GM18858 (cell line): ENCODE measurements around the gene SEPTIN5.
"Not testable (repeated sequence)": the region's sequence is repeated elsewhere in the genome, so short reads cannot be mapped to it uniquely, and the experiment has no call there.

Source experiments
- ATAC-seq: cut with Tn5 transposase; IDR thresholded peaks from one replicate; pipeline ENCODE4 v1.9.1; 2021; ENCODE audit not compliant: unreplicated experiment

Gene SEPTIN5

DNA sequence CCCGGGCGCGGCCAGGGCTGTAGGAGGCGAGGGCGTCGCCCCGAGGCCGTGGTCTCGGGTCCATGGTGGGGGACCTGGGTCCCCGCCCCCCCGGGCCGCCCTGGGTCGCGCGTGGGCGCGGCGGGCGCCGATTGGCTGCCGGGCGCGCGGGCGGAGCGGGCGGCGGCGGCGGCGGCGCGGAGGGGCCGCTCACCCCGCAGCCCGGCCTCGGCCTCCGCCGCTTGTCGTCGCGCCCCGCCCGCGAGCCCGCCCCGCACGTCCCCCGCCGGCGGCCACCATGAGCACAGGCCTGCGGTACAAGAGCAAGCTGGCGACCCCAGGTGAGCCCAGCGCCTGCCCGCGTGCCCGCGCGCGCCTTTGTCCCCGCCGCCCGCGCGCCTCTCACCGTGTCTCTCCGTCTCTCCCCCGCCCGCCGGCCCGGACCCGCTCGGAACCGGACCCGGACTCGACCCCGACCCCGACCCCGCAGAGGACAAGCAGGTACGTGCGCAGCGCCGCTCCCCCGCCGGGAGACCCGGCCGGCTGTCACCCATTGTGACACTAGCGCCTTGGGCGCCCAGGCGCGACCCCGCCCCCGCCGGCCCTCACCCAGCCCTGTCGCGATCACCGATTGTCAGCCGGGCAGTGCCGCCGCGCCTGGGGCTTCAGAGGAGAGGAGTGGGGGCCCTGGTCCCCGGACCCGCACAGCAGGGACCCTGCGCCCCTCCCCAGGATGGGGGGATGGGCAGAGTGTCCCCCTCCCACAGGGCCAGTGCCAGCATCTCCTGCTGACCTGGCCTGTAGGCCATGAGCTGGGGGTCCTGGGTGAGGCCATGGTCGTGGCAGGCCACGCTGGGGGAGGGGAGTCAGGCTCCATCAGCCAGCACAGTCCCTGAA is at the start of gene SEPTIN5:
TSS of gene SEPTIN5 (plus strand) at position 192 of the 876 bp plus-strand sequence. CDS start at position 278, 86 bp downstream.
- no peak for ATAC-seq

DNA sequence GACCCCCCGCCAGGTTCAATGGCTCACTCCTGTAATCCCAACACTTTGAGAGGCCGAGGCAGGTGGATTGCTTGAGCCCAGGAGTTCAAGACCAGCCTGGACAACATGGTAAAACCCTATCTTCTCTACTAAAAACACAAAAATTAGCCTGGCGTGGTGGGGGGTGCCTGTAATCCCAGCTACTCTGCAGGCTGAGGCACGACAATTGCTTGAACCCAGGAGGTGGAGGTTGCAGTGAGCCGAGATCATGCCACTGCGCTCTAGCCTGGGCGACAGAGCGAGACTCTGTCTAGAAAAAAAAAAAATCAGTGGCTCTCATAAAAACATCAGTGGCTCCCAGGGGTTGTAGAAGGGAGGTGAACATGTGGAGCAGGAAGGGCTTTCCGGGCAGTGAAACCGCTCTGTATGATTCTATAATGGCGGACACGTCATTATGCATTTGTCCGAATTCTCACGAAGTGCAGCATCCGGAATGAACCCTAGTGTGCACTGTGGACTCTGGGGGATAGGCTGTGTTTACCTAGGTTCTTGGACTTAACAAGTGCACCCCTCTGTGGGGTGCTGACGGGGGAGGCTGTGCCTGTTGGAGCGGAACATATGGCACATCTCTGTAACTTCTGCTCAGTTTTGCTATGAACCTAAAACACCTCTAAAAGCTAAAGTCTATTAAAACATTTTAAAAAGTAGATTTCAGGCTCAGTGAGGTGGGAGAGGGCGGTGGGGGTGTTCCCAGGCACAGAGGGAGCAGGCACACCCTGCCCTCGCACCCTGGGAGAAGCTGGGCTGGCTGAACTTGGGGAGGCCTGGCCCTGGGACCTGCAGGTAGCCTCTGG is 49.1 kb upstream of the SEPTIN5 start:
- no peak for ATAC-seq

DNA sequence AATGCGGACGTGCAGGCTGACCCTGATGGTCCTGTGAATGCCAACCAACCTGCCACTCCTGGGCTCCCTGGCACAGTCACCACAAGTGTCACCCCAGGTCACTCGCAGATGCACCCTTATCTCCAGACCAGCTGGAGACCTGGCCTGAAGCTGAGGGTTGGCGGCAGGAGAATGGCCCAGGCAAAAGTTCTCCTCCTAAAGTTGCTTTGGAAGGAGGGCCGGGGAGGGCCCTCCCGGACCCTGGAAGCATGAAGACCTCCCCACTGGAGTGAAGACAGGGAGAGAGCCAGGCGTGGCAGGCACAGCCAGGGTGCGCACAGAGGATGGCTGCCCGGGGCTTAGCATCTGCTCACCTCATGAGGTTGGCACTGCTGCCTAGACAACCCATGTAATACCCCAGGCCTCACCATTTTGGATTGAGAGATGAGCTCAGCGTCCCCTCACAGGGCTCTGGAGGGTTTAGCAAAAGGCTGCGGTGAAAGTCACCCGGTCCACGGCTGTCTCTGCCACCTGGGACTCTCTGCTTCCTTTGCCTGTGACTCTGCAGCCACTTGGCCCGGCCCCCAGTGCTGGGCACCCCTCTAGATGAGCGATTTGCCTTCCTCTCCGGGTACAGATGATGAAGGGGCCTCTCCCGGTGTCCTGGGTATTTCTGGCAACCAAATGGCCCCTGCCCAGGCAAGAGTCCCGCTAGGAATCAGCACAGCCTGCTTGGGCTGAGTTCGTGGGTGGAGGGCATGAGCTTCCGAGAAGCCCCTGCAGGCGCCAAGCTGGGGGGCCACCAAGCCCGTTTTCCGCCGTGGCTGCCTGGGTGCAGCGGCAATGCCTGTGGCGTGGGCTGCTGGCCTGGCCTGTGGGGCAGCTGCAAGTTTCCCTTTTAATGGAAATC is 48.3 kb upstream of the SEPTIN5 start:
- no peak for ATAC-seq

DNA sequence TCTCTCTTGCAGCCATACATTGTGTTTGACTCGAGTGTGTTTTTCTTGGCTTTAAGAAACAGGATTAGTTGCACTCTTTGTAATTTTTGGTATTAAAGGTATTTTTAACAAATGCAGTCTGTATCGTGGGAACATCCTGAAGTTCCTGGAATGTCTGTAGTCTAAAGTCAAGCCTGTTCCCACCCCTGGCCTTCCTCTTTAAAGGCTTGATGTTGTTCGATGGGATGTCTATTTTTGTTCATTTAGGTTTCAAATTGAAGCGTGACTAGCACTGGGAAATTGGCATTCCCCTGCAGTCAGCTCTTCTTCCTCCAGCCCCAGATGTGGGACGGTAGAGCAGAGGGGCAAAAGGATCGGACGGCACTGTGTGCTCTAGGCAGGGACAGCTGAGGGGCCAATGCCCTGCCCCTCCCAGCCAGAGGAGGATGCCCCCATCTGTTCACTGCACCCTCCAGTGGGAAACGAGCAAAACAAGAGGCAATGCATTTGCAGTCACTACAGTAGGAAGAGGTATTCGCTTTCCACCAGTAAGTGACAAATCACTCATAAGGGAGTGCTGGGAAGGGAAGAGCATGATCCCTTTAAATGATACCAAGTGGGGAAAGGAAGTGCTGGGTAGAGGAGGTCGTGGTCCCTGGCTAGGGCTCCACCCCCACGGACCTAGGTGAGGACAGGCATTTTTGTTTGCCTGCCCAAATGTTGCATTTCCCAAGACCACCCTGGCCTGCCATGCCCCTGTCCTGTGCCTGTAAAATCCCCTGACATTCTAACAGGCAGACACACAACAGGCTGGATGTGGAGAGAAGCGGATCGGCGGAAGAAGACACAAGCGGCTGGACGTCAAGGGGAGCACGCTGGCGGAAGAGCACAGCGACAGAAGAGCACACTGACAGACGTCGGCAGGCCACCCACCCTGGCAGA is 47.4 kb upstream of the SEPTIN5 start:
- no peak for ATAC-seq

DNA sequence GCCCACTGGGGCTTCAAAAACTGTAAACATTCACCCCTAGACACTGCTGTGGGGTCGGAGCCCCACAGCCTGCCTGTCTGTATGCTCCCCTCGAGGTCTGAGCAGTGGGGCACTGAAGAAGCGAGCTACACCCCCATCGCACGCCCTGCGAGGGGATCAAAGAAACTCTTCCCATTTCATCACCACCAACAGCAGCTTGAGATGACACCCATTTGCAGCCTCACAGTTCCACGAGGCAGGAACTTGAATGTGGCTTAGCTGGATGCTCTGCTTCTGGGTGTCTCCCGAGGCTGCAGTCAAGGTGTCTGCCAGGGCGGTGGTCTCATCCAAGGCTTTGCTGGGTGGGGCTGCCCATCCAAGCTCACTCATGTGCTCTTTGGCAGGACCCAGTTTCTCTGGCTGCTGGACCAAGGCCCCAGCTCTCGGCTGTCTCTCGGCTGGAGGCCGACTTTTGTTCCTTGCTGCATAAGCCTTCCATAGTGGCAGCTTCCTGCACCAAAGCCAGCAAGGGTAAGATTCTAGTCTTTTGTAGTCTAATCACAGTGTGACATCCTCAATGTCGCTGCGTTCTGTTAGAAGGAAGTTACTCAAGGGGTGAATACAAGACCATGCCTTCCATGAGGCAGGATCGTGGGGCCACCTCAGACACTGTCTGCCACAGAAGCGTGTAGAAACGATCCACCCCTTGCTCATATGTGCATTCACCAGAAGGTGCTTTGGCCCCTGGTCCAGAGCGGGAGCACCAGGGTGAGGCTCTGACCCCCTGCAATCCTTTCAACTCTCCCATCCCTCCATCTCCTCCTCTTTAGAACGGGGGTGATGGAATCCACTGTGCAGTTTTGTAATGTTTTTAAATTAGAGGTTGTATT is 46.2 kb upstream of the SEPTIN5 start:
- ATAC-seq, result no peak

DNA sequence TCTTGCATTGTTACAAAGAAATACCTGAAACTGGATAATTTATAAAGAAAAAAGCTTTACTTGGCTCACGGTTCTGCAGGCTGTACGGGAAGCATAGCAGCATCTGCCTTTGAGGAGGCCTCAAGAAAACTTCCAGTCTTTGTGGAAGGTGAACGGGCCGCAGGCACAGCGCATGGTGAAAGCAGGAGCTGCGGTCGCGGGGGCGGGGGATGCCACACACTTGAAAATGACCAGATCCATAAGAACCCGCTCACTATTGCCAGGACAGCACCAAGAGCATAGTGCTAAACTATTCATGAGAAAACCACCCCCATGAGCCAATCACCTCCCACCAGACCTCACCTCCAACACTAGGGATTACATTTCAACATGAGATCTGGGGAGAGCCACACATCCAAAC is 45.6 kb upstream of the SEPTIN5 start:
- no peak for ATAC-seq

DNA sequence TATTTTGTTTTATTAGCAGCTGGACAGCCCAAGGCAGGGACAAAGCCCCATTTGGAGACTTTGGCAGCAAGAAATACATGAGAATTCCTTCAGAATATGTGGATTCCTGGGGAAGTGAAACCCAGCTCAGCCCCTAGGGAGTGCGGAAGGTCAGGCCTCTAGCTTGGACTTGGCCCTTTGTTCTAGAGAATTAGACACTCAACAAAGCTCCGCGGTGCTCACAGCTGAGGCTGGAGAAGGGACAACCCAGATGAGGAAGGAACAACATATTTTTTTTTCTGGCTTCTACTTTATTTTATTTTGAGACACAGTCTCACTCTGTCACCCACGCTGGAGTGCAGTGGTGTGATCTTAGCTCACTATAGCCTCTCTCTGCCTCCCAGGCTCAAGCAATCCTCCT is 44.7 kb upstream of the SEPTIN5 start:
- no peak for ATAC-seq

DNA sequence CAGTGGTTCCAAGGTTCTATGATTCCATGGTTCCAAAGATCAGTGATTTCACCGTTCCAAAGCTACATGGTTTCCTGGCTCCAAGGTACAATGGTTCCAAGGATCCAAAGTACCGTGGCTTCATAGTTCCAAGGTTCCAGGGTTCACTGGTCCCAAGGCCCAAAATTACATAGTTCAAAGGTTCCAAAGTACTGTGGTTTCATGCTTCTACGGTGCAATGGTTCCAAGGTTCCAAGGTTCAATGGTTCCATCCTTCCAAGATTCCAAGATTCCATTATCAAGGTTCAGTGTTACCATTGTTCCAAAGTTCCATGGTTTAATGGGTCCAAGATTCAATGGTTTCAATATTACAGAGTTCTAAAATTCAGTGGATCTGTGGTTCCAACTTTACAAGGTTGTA is 43.0 kb upstream of the SEPTIN5 start:
- ATAC-seq, result no peak

DNA sequence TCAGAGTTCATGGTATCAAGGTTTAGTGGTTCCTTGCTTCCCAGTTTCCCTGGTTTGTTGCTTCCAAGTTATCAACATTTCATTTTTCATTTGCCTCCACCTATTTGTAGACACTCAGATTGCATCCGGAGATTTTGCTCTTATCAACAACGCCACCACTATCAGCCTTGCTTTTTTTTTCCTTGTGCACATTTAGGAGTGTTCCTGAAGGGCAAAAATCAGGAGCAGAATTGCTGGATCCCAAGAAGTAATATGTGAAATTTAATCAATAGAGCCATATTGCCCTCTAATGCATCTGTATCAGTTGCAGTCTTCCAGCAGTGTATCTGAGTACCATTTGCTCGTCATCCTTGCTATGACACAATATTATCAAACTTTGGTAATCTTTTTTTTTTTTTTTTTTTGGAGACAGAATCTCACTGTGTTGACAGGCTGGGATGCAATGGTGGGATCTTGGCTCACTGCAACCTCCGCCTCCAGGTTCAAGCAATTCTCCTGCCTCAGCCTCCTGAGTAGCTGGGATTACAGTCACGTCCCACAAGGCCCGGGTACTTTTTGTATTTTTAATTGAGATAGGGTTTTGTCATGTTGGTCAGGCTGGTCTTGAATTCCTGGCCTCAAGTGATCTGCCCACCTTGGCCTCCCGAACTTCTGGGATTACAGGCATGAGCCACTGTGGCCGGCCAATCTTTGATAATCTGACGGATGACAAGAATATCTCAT is 42.1 kb upstream of the SEPTIN5 start:
- ATAC-seq, result no peak

DNA sequence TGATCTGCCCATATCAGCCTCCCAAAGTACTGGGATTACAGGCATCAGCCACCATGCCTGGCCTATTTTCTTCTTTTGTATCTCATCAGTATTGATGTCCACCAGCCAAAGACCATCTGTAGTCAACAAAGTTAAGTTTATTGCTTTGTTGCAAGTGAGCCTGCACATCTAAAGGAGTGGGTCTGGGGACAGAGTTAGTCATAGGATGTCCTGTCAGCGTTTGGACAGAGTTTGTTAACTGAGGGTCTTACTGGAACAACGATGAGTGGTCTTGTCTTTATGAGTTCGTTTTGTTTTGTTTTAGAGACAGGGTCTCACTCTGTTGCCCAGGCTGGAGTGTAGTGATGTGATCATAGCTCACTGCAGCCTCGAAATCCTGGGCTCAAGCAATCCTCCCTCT is 40.6 kb upstream of the SEPTIN5 start:
- ATAC-seq, result no peak

DNA sequence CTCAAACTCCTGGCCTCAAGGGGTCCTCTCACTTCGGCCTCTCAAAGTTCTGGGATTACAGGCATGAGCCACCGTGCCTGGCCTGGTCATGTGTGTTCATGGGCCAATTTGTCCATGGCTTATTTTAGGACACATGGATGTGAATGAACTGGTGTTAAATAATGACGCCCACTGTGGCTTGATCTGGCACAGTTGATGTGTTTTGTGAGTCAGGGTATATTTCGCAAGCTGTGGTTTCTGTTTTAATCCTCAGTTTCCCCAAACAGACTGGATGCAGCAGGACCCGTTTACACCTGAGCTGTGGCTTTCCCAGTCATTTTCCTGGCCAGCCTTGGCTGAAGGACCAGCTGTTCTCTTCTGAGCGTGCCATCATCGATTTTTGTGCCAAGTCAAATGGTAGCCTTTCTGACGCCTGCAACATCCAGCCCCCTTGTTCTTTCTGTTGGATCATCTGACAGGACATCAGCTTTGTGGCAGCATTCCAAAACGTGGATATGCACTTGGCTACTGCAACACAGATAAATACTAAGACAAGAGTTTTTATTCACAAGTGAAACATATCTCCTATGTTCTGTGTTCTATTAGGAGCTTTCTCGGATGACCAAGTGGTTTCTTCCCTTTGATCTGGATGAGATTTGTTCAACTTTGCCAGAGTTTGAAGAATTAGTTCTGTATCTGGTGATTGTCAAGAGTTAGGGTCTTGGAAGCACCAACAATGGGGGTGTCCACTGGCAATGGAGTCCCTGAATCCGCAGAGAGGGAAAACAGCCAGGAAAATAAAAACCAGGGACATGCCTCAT is 40.0 kb upstream of the SEPTIN5 start:
- no peak for ATAC-seq

DNA sequence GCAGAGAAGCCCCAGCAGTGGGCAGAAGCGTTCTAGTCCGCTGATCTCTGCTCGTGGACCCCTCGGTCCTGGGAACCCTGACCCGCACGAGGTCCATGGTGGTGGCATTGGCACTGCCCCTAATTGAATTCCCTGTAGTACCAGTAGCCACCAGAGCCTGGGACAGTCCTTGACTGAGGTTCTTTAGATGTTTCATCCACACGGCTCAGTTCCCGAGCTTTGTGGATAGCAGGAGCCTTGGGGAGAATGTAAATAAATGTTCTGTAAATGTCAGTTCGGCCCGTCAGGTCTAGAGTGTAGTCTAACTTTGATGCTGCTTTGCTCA is 39.4 kb upstream of the SEPTIN5 start:
- no peak for ATAC-seq

DNA sequence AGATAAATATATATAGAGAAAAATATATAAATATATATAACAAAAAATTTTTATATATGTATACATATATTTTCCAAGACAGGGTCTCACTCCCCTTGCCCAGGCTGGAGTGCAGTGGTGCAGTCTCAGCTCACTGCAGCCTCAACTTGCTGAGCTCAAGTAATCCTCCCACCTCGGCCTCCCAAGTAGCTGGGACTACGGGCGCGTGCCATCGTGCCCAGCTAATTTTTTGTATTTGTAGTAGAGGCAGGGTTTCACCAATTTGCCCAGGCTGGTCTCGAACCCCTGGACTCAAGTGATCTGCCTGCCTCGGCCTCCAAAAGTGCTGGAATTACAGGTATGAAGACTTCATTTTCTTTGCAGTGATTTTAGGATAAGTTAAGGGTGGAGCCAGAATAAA is 38.9 kb upstream of the SEPTIN5 start:
- ATAC-seq, result no peak

DNA sequence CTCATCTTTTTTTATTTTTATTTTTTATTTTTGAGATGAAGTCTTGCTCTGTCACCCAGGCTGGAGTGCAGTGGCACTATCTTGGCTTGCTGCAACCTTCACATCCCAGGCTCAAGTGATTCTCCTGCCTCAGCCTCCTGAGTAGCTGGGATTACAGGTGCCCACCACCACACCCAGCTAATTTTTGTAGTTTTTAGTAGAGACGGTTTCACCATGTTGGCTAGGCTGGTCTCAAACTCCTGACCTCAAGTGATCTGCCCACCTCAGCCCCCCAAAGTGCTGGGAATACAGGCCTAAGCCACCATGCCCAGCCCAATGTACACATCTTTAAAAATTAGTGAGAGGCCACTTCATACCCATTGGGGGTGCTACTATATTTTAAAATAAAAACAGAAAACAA is 37.9 kb upstream of the SEPTIN5 start:
- not testable (repeated sequence) for ATAC-seq

DNA sequence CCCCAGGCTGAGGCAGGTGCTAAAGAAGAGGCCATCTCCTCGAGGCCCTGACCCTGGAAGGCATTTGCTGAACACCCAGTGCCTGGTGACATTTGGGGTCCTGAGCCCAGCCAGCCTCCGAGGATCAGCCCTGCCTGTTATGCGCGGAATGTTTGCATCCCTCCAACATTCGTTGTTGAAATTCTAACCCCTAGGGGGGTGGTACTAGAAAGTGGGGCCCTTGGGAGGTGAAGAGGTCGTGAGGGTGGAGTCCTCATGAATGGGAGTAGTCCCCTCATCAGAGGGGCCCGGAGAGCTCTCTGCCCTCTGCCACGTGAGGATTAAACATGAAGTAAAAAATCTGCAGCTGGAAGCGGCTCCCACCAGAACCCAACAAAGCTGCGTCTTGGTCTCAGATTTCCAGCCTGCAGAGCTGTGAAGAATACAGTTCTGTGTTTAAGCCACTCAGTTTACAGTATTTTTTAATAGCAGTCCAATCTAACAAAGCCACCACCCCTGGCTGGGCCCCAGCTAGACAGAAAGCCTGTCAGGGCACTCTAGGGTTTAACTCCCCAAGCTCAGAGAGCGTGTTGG is 35.3 kb upstream of the SEPTIN5 start:
- ATAC-seq, result no peak

DNA sequence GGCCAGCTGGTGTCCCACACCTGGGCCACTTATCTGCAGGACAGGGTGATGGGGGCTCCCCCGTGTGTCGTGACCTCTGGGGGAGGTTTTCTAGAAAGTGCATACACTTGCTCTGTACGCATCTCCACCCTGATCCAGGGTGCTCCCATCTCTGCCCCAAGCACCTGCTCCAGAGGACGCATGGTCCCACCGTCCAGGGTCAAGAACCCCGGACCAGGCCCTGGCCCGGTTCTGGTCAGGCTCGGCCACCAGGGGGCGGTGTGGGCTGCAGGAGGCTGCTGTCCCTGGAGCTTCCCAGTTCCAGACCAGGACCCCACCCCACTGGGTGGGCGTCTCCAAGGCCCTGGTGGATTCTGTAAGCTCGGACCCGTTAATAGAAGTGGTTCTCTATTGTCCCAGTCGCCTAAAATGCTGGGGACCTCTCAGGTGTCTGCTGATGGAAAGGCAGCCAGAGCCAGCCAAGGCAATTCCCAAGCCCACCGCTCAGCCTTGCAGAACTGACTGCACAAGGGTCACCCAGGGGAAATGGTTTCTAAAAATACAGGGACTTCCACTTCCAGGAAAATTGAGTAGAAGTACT is 34.7 kb upstream of the SEPTIN5 start:
- ATAC-seq, result no peak

DNA sequence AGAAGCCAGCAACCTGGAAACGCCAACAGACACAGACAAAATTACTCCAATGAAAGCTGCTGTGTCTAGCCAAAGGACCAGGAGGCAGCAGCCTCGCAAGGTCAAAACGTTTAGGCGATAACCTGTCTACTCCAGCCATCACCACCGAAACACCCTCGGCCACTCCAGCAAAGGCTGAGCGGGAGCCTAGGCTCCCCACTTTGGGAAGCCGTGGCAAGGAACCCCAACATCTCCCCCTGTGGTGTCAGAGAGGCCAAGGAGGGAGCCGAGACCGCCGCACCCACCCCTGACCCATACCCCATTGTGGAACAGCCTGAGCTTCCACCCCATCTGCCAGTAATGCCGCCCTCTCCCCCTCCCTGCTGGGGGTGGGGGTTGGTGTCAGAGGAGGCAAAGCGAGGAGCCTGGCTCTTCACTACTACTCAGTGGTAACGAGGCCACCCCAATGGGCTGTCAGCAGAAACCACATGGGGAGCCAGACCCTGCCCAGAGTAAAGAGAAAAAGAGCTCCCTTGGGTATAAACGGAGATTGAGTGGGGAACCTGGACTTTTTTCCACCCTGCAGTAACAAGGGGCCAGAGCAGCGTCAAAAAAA is 33.9 kb upstream of the SEPTIN5 start:
- ATAC-seq, result no peak
